GM23338 (cell line): ENCODE data around the gene SLC25A44. TPM values are rescaled to one million over a fixed set of nuclear protein-coding genes. Genes with fewer than 3 reads are reported as not detected.

ENCODE experiments used
- ATAC-seq: fragments of 200-7000 bp; cut with Tn5 transposase; 3 replicates; pipeline ENCODE4 v1.9.1; 2020
- DNase-seq: peaks from one replicate; pipeline ENCODE4 v3.0.0-alpha.2; 2015; ENCODE audit warnings: low spot score
- H2AFZ ChIP-seq: fragments of 200-600 bp; sonication (generic); 2 replicates; pipeline ENCODE4 v1.8.0; 2016; ENCODE audit warnings: antibody characterized with exemption, mild to moderate bottlenecking, moderate library complexity
- H3F3A ChIP-seq: fragments of 200-600 bp; sonication (generic); replicated peaks from 2 replicates; pipeline ENCODE4 v1.8.0; 2017; ENCODE audit warnings: antibody characterized with exemption, mixed run types, low read depth
- H3K27ac ChIP-seq: fragments of 200-600 bp; sonication (generic); 2 replicates; pipeline ENCODE4 v1.6.1; 2016; ENCODE audit warnings: low read depth
- H3K27me3 ChIP-seq: fragments of 200-600 bp; sonication (generic); 2 replicates; pipeline ENCODE4 v1.8.0; 2016; ENCODE audit warnings: mild to moderate bottlenecking, mixed run types, moderate library complexity; ENCODE audit not compliant: insufficient read depth
- H3K36me3 ChIP-seq: fragments of 200-600 bp; sonication (generic); 2 replicates; pipeline ENCODE4 v1.8.0; 2016; ENCODE audit warnings: mild to moderate bottlenecking; ENCODE audit not compliant: insufficient read depth
- H3K4me1 ChIP-seq: fragments of 200-600 bp; sonication (generic); 2 replicates; pipeline ENCODE4 v1.8.0; 2016; ENCODE audit warnings: mild to moderate bottlenecking, moderate library complexity; ENCODE audit not compliant: insufficient read depth
- H3K4me2 ChIP-seq: fragments of 200-600 bp; sonication (generic); 2 replicates; pipeline ENCODE4 v1.7.1; 2017; ENCODE audit warnings: mixed run types
- H3K4me3 ChIP-seq: fragments of 200-600 bp; sonication (generic); 2 replicates; pipeline ENCODE4 v1.6.1; 2016; ENCODE audit warnings: mixed run types
- H3K79me2 ChIP-seq: fragments of 200-600 bp; sonication (generic); replicated peaks from 2 replicates; pipeline ENCODE4 v1.8.0; 2017; ENCODE audit warnings: mild to moderate bottlenecking; ENCODE audit not compliant: insufficient read depth
- H3K9me2 ChIP-seq: fragments of 200-600 bp; sonication (generic); 2 replicates; pipeline ENCODE4 v1.8.0; 2017; ENCODE audit not compliant: insufficient read depth
- H4K20me1 ChIP-seq: fragments of 200-600 bp; sonication (generic); replicated peaks from 2 replicates; pipeline ENCODE4 v1.8.0; 2017; ENCODE audit warnings: mild to moderate bottlenecking; ENCODE audit not compliant: insufficient read depth
- H3K27ac Mint-ChIP-seq: 2 replicates; pipeline ENCODE4 v1.8.0; 2020; ENCODE audit warnings: inconsistent platforms, mild to moderate bottlenecking, moderate library complexity, mixed read lengths
- H3K27me3 Mint-ChIP-seq: 3 replicates; pipeline ENCODE4 v1.8.0; 2022; ENCODE audit warnings: low read depth, mild to moderate bottlenecking, moderate library complexity, mixed read lengths, inconsistent platforms; ENCODE audit not compliant: insufficient read depth, poor library complexity
- H3K36me3 Mint-ChIP-seq: 3 replicates; pipeline ENCODE4 v1.8.0; 2021; ENCODE audit warnings: low read depth, mild to moderate bottlenecking, inconsistent platforms, moderate library complexity, mixed read lengths
- H3K4me1 Mint-ChIP-seq: 3 replicates; pipeline ENCODE4 v1.8.0; 2020; ENCODE audit warnings: mild to moderate bottlenecking, inconsistent platforms, mixed read lengths
- H3K4me3 Mint-ChIP-seq: 3 replicates; pipeline ENCODE4 v1.8.0; 2021; ENCODE audit warnings: moderate library complexity, mild to moderate bottlenecking, inconsistent platforms, mixed read lengths
- H3K9me3 Mint-ChIP-seq: 3 replicates; pipeline ENCODE4 v1.8.0; 2020; ENCODE audit warnings: moderate library complexity, mild to moderate bottlenecking, inconsistent platforms, mixed read lengths
- CREB1 ChIP-seq: fragments of 250-450 bp; sonication (Bioruptor Pico); IDR thresholded peaks from 2 replicates; pipeline ENCODE4 v1.5.0; 2020; ENCODE audit warnings: low read depth, mild to moderate bottlenecking, moderate library complexity
- EZH2 ChIP-seq: fragments of 200-600 bp; sonication (generic); IDR thresholded peaks from one replicate; pipeline ENCODE4 v1.8.0; 2017; ENCODE audit warnings: antibody characterized with exemption, mild to moderate bottlenecking, low read depth; ENCODE audit not compliant: unreplicated experiment
- EZH2phosphoT487 ChIP-seq: fragments of 200-600 bp; sonication (generic); IDR thresholded peaks from one replicate; pipeline ENCODE4 v1.8.1; 2018; ENCODE audit warnings: antibody characterized with exemption; ENCODE audit not compliant: unreplicated experiment
- JUNB ChIP-seq: IDR thresholded peaks from one replicate; pipeline ENCODE4 v1.6.1; 2016; ENCODE audit warnings: antibody characterized with exemption; ENCODE audit not compliant: unreplicated experiment
- NANOG ChIP-seq: IDR thresholded peaks from 2 replicates; pipeline ENCODE4 v1.6.1; 2016; ENCODE audit warnings: antibody characterized with exemption, borderline replicate concordance
- STAT1 ChIP-seq: IDR thresholded peaks from one replicate; pipeline ENCODE4 v1.6.1; 2016; ENCODE audit warnings: antibody characterized with exemption; ENCODE audit not compliant: unreplicated experiment
- ZNF114 ChIP-seq: fragments of 250-450 bp; sonication (Bioruptor Pico); IDR thresholded peaks from 2 replicates; pipeline ENCODE4 v1.5.0; 2020; ENCODE audit warnings: mild to moderate bottlenecking, moderate library complexity
- polyA plus RNA-seq: library from polyadenylated mRNA; unstranded; fragments of >200 nt; fragmentation: Nextera tagmentation; extraction: Ambion mirVana; gene quantifications from 2 replicates; pipeline ENCODE4 v1.2.1, GENCODE V29; 2016
- total RNA-seq: library from RNA; depleted of rRNA; stranded (reverse); fragments of >200 nt; shearing (Covaris generic); gene quantifications from 2 replicates; pipeline ENCODE4 v1.2.3, GENCODE V29; 2014
- TF ChIP-seq, protein P1 (sequence below), 2 experiments: fragments of 200-600 bp in 1 of 2; sonication (generic) in 1 of 2; conservative IDR thresholded peaks; 2 replicates each; pipeline versions ENCODE4 v1.5.1 to v1.6.1; 2016 to 2017; ENCODE audit warnings: antibody characterized with exemption in 2 of 2, low read depth in 2 of 2, mild to moderate bottlenecking in 2 of 2, moderate library complexity in 1 of 2
- TF ChIP-seq, protein P2 (sequence below): IDR thresholded peaks from 2 replicates; pipeline ENCODE4 v1.6.1; 2016; ENCODE audit warnings: antibody characterized with exemption
- TF ChIP-seq, protein P3 (sequence below): IDR thresholded peaks from one replicate; pipeline ENCODE4 v1.6.1; 2018; ENCODE audit warnings: antibody characterized with exemption; ENCODE audit not compliant: unreplicated experiment
- TF ChIP-seq, protein P4 (sequence below): fragments of 250-450 bp; sonication (Bioruptor Pico); IDR thresholded peaks from 2 replicates; pipeline ENCODE4 v1.5.0; 2020; ENCODE audit warnings: mild to moderate bottlenecking, moderate library complexity

The SLC25A44 gene
- total and polyA plus RNA-seq, 2 experiments from 2014 or later = 7.0 to 25.1 TPM

DNA sequence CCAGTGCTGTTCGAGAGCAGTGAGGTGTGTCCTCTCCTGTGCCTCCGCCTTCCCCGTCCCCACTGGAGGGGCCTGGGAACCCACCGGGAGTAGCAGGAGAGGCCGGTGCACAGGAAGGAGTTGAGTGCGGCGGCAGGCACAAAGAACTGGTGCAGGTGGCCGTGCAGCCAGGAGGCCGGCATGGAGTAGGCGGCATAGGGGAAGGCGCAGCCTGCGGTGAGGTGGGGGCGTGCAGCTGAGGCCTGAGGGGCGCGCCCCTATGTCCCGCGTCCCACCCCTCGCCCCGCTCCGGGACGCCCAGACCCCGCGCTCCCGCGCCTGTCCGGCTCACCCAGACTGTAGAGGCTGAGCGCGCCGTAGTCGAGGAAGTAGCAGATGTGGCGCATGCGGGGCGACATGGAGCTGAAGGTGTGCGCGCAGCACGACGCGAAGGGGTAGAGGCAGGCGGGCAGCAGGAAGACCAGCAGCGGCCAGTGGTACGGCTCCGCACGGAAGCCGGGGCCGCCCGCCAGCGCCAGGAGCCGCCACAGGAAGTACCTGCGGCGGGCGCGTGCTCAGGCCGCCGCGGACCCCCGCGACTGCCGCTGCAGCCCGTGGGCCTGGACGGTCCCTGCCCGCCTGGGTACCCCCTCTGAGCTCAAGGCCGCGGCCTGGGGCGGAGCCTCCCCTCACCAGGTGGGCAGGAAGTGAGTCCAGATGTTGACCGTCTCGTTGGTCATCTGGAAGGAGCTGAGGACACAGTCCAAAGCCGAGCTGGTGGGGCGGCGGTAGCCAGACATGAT lies 51.7 kb downstream of the SLC25A44 start (continued):
- no peak for TF ChIP-seq EZH2

DNA sequence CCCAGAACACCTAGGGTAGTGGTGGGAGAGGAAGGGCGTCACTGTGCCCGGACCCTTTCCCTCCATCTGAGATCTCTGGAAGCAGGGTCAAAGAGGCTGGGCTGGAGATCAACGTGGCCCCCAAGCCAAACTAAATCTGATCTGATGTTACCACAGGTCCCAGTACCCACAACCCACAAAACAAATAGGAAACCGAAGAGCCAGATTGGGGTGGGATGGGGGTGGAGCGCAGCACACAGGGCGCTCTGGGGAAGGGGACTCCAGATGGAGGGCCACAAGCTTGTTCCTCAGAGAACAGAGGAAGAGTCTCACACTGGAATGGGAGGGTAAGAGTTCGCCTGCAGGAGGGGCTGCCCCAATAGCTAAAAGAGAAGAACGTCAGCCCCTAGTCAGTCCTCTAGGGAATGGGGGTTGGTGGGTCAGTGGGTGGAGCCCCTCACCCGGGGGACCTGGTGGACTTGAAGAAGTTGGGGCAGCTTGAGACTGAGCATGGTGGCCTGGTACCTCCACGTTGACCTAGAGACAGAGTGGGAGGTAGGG lies 52.4 kb downstream of the SLC25A44 start:
- Mint-ChIP-seq H3K9me3 (no peaks in the 10 kb centered on the region), H3K27ac (no peak overlapping the region), H3K4me3 (peak overlapping the region; percentile 62), H3K4me1 (peaks cover 34% of the 10 kb centered on the region), H3K36me3 (peaks cover 20% of the 10 kb centered on the region), H3K27me3 (peaks cover 16% of the 10 kb centered on the region)
- Histone ChIP-seq H3K79me2 (no peaks in the 10 kb centered on the region), H3F3A (peaks cover 13% of the 10 kb centered on the region), H2AFZ (peak overlapping the region; percentile 81; the same call in 1 of the 2 replicates), H3K27me3 (no peaks in the 10 kb centered on the region), H3K4me3 (peak overlapping the region; percentile 64), H3K36me3 (no peaks in the 10 kb centered on the region), H3K4me2 (peak overlapping the region; percentile 91), H3K27ac (no peak overlapping the region), H3K9me2 (no peaks in the 10 kb centered on the region), H4K20me1 (no peaks in the 10 kb centered on the region), H3K4me1 (peaks cover 33% of the 10 kb centered on the region)
- peak; percentile 38 for DNase-seq
- peak; percentile 0; the same call in 2 of the 3 replicates for ATAC-seq
- TF ChIP-seq, protein P1, sequence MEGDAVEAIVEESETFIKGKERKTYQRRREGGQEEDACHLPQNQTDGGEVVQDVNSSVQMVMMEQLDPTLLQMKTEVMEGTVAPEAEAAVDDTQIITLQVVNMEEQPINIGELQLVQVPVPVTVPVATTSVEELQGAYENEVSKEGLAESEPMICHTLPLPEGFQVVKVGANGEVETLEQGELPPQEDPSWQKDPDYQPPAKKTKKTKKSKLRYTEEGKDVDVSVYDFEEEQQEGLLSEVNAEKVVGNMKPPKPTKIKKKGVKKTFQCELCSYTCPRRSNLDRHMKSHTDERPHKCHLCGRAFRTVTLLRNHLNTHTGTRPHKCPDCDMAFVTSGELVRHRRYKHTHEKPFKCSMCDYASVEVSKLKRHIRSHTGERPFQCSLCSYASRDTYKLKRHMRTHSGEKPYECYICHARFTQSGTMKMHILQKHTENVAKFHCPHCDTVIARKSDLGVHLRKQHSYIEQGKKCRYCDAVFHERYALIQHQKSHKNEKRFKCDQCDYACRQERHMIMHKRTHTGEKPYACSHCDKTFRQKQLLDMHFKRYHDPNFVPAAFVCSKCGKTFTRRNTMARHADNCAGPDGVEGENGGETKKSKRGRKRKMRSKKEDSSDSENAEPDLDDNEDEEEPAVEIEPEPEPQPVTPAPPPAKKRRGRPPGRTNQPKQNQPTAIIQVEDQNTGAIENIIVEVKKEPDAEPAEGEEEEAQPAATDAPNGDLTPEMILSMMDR (conservative IDR thresholded peaks at IDR 0.05; ENCODE audit: low read depth in 2 of 2) = no peak
- TF ChIP-seq CREB1 (CRISPR knock-in tag) = no peak
- TF ChIP-seq JUNB = no peak
- TF ChIP-seq, protein P2, sequence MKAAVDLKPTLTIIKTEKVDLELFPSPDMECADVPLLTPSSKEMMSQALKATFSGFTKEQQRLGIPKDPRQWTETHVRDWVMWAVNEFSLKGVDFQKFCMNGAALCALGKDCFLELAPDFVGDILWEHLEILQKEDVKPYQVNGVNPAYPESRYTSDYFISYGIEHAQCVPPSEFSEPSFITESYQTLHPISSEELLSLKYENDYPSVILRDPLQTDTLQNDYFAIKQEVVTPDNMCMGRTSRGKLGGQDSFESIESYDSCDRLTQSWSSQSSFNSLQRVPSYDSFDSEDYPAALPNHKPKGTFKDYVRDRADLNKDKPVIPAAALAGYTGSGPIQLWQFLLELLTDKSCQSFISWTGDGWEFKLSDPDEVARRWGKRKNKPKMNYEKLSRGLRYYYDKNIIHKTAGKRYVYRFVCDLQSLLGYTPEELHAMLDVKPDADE = no peak
- no peak for TF ChIP-seq ZNF114 (CRISPR knock-in tag)
- TF ChIP-seq, protein P3, sequence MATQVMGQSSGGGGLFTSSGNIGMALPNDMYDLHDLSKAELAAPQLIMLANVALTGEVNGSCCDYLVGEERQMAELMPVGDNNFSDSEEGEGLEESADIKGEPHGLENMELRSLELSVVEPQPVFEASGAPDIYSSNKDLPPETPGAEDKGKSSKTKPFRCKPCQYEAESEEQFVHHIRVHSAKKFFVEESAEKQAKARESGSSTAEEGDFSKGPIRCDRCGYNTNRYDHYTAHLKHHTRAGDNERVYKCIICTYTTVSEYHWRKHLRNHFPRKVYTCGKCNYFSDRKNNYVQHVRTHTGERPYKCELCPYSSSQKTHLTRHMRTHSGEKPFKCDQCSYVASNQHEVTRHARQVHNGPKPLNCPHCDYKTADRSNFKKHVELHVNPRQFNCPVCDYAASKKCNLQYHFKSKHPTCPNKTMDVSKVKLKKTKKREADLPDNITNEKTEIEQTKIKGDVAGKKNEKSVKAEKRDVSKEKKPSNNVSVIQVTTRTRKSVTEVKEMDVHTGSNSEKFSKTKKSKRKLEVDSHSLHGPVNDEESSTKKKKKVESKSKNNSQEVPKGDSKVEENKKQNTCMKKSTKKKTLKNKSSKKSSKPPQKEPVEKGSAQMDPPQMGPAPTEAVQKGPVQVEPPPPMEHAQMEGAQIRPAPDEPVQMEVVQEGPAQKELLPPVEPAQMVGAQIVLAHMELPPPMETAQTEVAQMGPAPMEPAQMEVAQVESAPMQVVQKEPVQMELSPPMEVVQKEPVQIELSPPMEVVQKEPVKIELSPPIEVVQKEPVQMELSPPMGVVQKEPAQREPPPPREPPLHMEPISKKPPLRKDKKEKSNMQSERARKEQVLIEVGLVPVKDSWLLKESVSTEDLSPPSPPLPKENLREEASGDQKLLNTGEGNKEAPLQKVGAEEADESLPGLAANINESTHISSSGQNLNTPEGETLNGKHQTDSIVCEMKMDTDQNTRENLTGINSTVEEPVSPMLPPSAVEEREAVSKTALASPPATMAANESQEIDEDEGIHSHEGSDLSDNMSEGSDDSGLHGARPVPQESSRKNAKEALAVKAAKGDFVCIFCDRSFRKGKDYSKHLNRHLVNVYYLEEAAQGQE = no peak
- no peak for TF ChIP-seq EZH2phosphoT487
- no peak for TF ChIP-seq EZH2
- TF ChIP-seq STAT1 = no peak
- TF ChIP-seq NANOG = no peak
- TF ChIP-seq, protein P4, sequence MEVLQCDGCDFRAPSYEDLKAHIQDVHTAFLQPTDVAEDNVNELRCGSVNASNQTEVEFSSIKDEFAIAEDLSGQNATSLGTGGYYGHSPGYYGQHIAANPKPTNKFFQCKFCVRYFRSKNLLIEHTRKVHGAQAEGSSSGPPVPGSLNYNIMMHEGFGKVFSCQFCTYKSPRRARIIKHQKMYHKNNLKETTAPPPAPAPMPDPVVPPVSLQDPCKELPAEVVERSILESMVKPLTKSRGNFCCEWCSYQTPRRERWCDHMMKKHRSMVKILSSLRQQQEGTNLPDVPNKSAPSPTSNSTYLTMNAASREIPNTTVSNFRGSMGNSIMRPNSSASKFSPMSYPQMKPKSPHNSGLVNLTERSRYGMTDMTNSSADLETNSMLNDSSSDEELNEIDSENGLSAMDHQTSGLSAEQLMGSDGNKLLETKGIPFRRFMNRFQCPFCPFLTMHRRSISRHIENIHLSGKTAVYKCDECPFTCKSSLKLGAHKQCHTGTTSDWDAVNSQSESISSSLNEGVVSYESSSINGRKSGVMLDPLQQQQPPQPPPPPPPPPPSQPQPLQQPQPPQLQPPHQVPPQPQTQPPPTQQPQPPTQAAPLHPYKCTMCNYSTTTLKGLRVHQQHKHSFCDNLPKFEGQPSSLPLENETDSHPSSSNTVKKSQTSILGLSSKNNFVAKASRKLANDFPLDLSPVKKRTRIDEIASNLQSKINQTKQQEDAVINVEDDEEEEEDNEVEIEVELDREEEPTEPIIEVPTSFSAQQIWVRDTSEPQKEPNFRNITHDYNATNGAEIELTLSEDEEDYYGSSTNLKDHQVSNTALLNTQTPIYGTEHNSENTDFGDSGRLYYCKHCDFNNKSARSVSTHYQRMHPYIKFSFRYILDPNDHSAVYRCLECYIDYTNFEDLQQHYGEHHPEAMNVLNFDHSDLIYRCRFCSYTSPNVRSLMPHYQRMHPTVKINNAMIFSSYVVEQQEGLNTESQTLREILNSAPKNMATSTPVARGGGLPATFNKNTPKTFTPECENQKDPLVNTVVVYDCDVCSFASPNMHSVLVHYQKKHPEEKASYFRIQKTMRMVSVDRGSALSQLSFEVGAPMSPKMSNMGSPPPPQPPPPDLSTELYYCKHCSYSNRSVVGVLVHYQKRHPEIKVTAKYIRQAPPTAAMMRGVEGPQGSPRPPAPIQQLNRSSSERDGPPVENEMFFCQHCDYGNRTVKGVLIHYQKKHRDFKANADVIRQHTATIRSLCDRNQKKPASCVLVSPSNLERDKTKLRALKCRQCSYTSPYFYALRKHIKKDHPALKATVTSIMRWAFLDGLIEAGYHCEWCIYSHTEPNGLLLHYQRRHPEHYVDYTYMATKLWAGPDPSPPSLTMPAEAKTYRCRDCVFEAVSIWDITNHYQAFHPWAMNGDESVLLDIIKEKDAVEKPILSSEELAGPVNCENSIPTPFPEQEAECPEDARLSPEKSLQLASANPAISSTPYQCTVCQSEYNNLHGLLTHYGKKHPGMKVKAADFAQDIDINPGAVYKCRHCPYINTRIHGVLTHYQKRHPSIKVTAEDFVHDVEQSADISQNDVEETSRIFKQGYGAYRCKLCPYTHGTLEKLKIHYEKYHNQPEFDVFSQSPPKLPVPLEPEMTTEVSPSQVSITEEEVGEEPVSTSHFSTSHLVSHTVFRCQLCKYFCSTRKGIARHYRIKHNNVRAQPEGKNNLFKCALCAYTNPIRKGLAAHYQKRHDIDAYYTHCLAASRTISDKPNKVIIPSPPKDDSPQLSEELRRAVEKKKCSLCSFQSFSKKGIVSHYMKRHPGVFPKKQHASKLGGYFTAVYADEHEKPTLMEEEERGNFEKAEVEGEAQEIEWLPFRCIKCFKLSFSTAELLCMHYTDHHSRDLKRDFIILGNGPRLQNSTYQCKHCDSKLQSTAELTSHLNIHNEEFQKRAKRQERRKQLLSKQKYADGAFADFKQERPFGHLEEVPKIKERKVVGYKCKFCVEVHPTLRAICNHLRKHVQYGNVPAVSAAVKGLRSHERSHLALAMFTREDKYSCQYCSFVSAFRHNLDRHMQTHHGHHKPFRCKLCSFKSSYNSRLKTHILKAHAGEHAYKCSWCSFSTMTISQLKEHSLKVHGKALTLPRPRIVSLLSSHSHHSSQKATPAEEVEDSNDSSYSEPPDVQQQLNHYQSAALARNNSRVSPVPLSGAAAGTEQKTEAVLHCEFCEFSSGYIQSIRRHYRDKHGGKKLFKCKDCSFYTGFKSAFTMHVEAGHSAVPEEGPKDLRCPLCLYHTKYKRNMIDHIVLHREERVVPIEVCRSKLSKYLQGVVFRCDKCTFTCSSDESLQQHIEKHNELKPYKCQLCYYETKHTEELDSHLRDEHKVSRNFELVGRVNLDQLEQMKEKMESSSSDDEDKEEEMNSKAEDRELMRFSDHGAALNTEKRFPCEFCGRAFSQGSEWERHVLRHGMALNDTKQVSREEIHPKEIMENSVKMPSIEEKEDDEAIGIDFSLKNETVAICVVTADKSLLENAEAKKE (CRISPR knock-in tag) = no peak
